Mesodermal cell (in vitro differentiated cells): ENCODE data around the gene WFS1.

ENCODE experiments used
- H3K27ac ChIP-seq: 2 replicates; pipeline ENCODE4 v1.7.0; 2013; ENCODE audit warnings: mild to moderate bottlenecking, low read depth, low read length, moderate library complexity; ENCODE audit not compliant: severe bottlenecking
- H3K36me3 ChIP-seq: 2 replicates; pipeline ENCODE4 v1.7.1; 2013; ENCODE audit warnings: mild to moderate bottlenecking, low read length, moderate library complexity; ENCODE audit not compliant: control insufficient read depth, insufficient read depth
- H3K4me1 ChIP-seq: one replicate; pipeline ENCODE4 v1.7.1; 2013; ENCODE audit warnings: mild to moderate bottlenecking, low read length; ENCODE audit not compliant: insufficient read depth, control insufficient read depth, poor library complexity, severe bottlenecking
- H3K4me3 ChIP-seq: 2 replicates; pipeline ENCODE4 v1.7.0; 2013; ENCODE audit warnings: low read length, control low read depth, mild to moderate bottlenecking; ENCODE audit not compliant: insufficient read depth, poor library complexity, severe bottlenecking; ENCODE audit errors: extremely low read depth
- H3K9me3 ChIP-seq: 2 replicates; pipeline ENCODE4 v1.7.1; 2013; ENCODE audit warnings: mild to moderate bottlenecking, low read length, moderate library complexity; ENCODE audit not compliant: control insufficient read depth
- WGBS, 2 experiments: methylation state at CpG; one replicate each; pipeline ENCODE4 v1.1.5; 2013; ENCODE audit warnings: missing lambda C conversion rate in 2 of 2; ENCODE audit not compliant: insufficient coverage in 2 of 2; 5-methylcytosine and 5-hydroxymethylcytosine counted together

The WFS1 gene

DNA sequence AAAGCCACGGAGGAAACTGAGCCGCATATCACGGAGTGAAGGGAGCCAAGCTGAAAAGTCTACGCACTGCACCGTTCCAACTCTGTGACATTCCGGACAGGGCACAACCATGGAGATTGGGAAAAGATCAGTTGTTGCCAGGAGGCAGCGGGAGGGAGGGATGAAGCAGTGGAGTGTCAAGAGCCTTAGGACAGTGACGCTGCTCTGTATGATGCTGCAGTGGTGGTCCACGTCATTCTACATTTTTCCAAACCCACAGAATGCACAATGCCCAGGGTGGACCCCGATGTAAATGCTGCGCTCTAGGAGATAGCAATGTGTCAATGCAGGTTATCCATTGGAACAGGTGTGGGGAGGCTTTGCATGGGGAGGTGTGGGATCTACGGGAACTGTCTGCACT, 7.5 kb upstream of the WFS1 start:
- Histone ChIP-seq H3K4me3 (no peak overlapping the region), H3K27ac (no peak overlapping the region), H3K4me1 (peaks cover 8% of the 10 kb centered on the region), H3K9me3 (peaks cover 5% of the 10 kb centered on the region), H3K36me3 (no peaks in the 10 kb centered on the region)
- 87 to 88% methylated on average over 10 to 12 of the region's 12 CpGs for WGBS, 2 experiments

DNA sequence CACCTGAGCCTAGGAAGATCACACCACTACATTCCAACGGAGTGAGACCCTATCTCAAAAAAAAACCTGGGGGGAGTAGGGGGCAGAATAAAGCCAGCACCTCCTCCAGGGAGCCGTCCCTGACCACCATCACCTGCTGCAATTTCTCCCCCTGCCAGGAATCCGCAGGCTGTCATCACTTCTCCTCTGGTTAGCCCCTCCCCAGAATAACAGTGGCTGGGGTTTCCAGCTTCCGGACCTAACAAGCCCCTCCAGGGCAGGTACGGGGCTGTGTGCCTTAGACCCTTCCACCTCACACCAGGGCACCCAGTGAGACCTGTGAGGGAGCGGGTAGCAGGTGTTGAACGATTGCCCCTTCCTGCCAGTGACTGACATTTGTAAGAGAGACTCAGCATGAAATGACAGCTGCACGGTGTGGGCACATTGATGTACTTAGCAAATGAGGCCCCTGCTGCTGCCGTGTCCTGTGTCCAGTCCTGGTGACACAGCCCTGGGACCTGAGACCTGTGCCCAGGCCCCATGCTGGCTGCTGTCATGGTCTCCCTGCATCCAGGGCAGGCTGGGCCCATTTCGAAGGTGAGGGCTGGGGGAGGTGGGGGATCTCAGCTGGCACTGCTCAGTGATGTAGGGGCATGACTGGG, 6.7 kb upstream of the WFS1 start:
- no peak overlapping the region for H3K4me3 ChIP-seq
- peaks cover 5% of the 10 kb centered on the region for H3K9me3 ChIP-seq
- no peak overlapping the region for H3K27ac ChIP-seq
- 73 to 90% methylated on average over 8 of the region's 10 CpGs for WGBS, 2 experiments
- H3K36me3 ChIP-seq: no peaks in the 10 kb centered on the region
- H3K4me1 ChIP-seq: peaks cover 12% of the 10 kb centered on the region

DNA sequence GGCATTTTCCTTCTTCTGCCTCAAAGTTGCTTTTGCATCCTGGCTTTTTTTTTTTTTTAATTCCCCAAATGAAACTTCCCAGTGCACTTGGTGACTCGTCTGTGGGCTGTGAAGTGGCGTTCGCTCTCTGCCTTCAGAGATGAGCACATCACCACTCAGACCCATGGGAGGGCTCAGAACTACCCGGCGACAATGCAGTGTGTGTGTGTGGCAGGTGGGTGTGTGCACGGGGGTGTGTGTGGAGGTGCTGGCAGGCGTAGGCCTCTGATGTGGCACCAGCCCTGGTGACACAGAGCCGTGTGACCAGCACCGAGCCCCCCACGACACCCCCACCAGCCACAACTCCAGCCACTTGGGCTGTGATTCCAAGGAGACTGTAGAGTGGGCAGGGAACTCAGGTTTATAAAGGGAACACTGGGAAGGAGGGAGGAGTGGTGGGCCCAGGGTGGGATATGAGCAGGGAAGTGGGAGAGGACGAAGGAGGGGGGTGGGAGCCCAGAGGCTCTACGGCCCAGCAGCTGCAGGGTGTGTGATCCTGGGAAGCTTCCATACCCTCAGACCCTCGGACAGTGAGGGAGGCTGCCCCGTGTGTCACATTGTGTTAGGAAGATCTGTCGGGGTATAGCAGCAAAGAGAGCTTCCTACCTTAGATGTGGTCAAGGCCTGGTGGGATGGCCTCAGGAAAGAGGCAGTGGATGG, 6.0 kb upstream of the WFS1 start:
- Histone ChIP-seq H3K27ac (no peak overlapping the region), H3K9me3 (peaks cover 5% of the 10 kb centered on the region)
- 89 to 97% methylated on average over 8 to 12 of the region's 15 CpGs for WGBS, 2 experiments

DNA sequence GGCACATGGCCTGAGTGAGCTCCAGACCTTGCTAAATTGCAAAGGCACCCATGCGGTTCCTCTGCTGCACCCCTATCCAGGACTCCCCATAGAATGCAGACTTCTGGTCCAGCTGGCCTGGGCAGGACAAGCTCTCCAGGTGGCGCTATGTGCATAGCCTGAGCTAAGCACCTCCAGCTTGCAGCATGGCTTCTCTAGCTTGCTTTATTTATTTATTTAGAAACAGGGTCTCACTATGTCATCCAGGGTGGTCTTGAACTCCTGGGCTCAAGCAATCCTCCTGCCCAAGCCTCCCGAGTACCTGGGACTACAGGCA, 5.5 kb upstream of the WFS1 start:
- Histone ChIP-seq H3K9me3 (peaks cover 5% of the 10 kb centered on the region), H3K4me1 (peaks cover 16% of the 10 kb centered on the region), H3K36me3 (no peaks in the 10 kb centered on the region), H3K4me3 (no peak overlapping the region), H3K27ac (no peak overlapping the region)
- WGBS, 2 experiments: 70 to 77% methylated on average over 3 of the region's 3 CpGs

More for the DNA sequence above, 6.0 kb upstream of the WFS1 start:
- no peak overlapping the region for H3K4me3 ChIP-seq
- peaks cover 12% of the 10 kb centered on the region for H3K4me1 ChIP-seq
- no peaks in the 10 kb centered on the region for H3K36me3 ChIP-seq

DNA sequence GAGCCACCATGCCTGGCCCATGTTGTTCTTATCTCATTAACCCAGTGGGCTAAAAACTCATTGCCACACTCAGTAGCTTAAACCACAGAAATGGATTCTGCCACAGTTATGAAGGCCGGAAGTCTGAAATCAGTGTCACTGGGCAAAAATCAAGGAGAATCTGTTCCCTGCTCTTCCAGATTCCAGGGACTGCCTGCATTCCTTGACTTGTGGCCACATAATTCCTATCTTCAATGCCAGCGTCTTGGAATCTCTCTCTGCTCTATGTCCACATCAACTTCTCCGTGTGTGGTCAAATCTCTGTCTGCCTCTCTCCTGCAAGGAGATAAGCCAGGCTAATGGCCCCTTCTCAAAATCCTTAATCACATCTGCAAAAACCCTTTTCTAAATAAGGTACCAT, 4.1 kb upstream of the WFS1 start:
- Histone ChIP-seq H3K27ac (no peak overlapping the region), H3K4me1 (peaks cover 18% of the 10 kb centered on the region), H3K36me3 (no peaks in the 10 kb centered on the region), H3K4me3 (no peak overlapping the region), H3K9me3 (peaks cover 5% of the 10 kb centered on the region)
- WGBS, 2 experiments: 84 to 90% methylated on average over 3 of the region's 3 CpGs

DNA sequence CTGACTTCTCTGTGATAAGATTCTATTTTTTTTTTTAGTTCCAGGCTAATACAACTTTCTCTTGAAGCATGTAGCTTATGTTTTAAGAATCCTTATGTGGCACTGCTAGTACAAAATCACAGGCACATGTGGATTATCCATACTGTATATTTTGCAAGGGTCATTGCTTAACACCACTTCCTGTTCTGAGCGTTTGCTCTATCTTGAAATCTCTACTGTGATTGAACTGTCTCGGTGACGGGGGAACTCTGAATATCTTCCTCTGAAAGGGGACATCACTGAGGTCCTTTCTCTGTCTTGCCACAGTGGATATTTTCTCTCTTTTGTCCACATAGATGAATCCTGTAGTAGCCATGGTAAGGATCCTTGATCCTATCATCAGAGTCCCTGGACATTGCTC, 2.1 kb upstream of the WFS1 start:
- whole genome bisulfite sequencing, 2 experiments: 89 to 92% methylated on average over 2 to 3 of the region's 3 CpGs
- H3K36me3 ChIP-seq: no peaks in the 10 kb centered on the region
- H3K4me3 ChIP-seq: no peak overlapping the region
- peaks cover 29% of the 10 kb centered on the region for H3K4me1 ChIP-seq
- H3K27ac ChIP-seq: no peak overlapping the region
- peaks cover 5% of the 10 kb centered on the region for H3K9me3 ChIP-seq

DNA sequence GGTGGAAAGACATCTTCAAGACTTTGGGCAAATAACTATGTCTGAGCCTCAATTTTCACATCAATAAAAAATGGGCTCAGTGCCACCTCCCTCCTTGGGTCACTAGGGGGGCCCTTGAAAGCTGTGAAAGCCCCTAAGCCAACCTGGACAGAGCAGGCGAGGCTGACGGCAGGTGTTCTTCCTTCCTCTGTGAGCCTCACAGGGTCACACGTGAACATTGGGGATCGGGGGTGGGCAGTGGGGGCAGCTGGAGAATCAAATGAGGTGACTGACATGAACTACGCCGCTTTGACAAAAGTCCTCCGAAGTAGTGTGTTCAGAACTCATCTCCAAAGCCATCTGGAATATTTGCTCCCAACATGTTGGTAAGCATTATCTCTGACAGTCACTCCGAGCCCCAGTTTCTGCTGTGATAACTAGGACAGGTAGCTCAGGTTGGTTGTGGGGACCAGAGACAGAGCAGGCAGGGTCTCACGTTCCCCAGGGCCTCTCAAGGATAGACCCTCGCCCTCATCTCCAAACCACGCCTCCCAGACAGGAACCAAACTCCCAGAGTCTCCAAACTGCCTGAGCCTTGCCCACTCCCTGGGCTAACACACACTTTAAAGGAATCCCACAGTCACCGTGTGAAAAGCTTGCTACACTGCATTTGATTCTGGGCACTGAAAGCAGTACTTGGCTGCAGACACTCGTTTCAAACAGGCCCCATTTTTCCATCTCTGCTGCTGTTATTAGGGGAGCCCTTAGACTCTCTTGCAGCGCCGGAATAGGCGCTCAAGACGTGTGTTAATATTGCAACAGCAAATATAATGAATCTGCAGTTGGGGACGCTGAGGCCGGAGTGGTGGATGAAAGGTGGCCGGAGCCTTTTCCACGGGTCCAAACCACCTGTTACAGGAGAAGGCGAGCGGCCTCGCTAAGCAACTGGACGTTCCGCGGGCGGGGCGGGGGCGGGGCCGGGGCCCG, 717 bp upstream of the WFS1 start:
- peaks cover 39% of the 10 kb centered on the region for H3K4me1 ChIP-seq
- H3K9me3 ChIP-seq: peaks cover 5% of the 10 kb centered on the region
- no peak overlapping the region for H3K27ac ChIP-seq
- WGBS, 2 experiments: 26 to 39% methylated on average over 13 to 29 of the region's 32 CpGs
- peak overlapping the region; percentile 80 for H3K4me3 ChIP-seq
- no peaks in the 10 kb centered on the region for H3K36me3 ChIP-seq

DNA sequence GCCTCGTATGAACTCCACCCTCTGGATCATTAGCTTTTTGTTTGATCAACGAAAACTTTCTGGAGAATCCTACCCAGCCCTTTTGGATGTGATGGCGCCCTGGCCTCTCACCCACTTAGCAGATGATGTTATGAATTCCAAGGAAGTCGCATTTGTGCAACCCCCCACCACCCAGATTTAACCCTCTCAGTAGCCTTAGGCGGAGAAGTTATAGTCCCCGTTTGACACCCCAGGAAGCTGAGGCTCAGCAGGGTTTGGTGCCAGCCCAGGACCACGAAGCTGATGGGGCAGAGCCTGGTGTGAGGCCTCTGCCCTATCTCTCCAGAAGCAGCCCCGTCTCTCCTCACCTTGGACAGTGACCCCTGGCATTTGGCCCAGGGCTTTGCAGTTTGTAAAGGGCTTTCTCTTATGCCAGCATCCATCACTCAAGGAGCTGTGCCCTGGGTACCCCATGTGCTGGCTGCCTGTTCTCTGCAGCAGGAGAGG, 1.0 kb downstream of the WFS1 start:
- Histone ChIP-seq H3K4me3 (peak overlapping the region; percentile 80), H3K4me1 (peaks cover 39% of the 10 kb centered on the region), H3K9me3 (peaks cover 2% of the 10 kb centered on the region), H3K27ac (no peak overlapping the region), H3K36me3 (no peaks in the 10 kb centered on the region)
- 47 to 73% methylated on average over 5 of the region's 8 CpGs for WGBS, 2 experiments

DNA sequence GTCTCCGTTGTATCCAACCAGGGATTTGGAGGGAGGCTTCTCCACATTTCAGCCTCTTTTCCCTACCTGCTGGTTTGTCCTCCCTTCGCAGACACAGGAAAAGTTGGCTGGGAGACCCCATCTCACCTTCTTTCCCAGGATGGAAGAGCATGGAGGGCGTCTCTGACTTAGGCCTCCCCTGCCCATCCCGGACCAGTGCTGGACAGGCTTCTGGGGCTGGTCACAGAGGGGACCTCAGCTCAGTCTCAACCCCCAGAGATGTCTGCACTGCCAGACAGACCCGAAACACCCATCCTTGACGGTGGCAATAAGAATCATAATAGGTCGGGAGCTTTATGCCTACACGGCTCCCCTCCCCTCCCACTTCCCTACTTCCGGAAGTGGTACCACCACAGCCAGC, 1.6 kb downstream of the WFS1 start:
- Histone ChIP-seq H3K36me3 (no peaks in the 10 kb centered on the region), H3K9me3 (no peaks in the 10 kb centered on the region), H3K27ac (no peak overlapping the region), H3K4me3 (no peak overlapping the region), H3K4me1 (peaks cover 39% of the 10 kb centered on the region)
- 79 to 90% methylated on average over 6 to 8 of the region's 9 CpGs for WGBS, 2 experiments

DNA sequence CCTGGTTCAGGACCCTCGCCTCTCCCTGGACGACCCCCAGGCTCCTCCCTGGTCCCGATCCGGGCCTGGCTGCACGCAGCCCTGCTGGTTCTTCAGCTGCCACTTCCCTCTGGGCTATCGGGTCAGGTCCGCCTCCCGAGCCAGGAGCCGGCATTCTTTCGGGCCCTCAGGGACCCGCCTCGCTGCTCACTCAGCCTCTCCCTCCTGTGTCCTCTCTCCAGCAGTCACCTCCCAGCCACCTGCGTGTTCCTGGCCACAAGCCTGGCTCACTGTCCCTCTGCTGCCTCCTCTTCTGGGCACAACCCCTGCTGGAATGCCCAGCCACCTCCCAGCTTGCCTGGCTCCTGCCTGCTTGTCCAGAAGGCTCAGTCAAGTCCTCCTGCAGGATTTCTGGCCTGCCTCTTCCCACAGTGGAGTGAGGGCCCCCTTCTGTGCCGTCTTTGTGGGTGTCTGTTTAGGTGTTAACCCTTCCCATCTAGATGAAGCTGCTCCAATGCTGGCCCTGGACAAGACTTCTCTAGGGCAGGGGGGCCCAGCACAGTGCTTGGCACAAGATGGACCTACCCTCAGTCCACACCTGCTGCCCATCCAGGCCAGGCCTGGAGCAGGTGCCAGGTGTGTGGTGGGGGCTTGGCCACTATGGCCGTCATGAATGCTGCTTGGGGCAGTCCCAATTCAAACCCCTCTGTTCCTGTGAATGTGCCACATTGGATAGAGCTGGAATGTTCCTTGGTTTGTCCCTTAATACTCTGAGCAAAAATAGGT, 2.2 kb downstream of the WFS1 start:
- H3K4me1 ChIP-seq: peaks cover 39% of the 10 kb centered on the region
- no peaks in the 10 kb centered on the region for H3K9me3 ChIP-seq
- H3K4me3 ChIP-seq: no peak overlapping the region
- no peaks in the 10 kb centered on the region for H3K36me3 ChIP-seq
- H3K27ac ChIP-seq: no peak overlapping the region
- 85 to 89% methylated on average over 13 to 15 of the region's 15 CpGs for WGBS, 2 experiments
